ENCODE measurements around the gene SPTLC1.
"Not testable (repeated sequence)": the region's sequence is repeated elsewhere in the genome, so short reads cannot be mapped to it uniquely, and the experiment has no call there.

SPTLC1 gene

DNA sequence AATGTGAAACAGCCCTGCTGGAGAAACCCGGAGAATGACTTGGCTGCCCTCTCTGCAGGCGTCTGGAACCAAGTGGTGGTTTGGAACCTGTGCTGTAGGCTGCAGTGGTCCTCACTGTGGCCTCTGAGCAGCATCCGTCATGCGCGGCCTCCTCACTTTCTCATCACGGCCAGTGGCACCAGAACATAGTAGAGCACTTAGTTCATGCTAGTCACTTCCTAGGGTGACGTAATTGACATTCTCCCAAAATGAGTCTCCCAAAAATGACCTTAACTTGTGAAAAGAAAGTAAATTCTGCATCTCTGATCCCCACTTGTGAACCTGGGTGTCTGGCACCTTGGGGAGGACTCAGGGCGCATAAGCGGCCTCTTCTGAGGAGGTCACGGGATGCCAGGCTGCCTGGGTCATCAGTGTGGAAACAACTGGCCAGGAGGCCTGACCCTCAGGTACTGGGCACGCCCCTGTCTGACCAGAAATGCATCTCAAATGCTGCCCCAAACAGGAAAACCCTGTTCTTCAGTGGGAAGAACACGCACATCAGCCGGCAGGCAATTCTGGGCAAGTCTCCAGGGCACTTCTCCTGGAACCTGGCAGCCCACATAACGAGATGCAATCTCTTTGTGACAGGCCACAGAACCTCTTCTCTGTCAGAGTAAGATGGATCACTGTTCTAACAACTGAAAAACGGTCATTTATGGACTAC, 36.6 kb upstream of the SPTLC1 start:
- WGBS (ENCODE audit: insufficient coverage, insufficient read length) = no CpG with 5 or more reads among the region's 15 CpGs
- no peak overlapping the region for H3K27ac ChIP-seq (ENCODE audit: low read length)
- H3K36me3 ChIP-seq (ENCODE audit: control insufficient read depth, insufficient read depth, low read length) = no peaks in the 10 kb centered on the region
- no peak for DNase-seq (ENCODE audit: low read depth, low spot score)
- no peaks in the 10 kb centered on the region for H3K9me3 ChIP-seq (ENCODE audit: control insufficient read depth, insufficient read depth, low read length)
- no peaks in the 10 kb centered on the region for H3K27me3 ChIP-seq (ENCODE audit: control insufficient read depth, insufficient read depth, low read length)
- H3K4me1 ChIP-seq (ENCODE audit: control insufficient read depth, insufficient read depth, low read length) = 0 out of 2 replicates have a peak, but pooled peaks cover 2% of the 10 kb centered on the region
- no peak overlapping the region for H3K4me3 ChIP-seq (ENCODE audit: low read length)

DNA sequence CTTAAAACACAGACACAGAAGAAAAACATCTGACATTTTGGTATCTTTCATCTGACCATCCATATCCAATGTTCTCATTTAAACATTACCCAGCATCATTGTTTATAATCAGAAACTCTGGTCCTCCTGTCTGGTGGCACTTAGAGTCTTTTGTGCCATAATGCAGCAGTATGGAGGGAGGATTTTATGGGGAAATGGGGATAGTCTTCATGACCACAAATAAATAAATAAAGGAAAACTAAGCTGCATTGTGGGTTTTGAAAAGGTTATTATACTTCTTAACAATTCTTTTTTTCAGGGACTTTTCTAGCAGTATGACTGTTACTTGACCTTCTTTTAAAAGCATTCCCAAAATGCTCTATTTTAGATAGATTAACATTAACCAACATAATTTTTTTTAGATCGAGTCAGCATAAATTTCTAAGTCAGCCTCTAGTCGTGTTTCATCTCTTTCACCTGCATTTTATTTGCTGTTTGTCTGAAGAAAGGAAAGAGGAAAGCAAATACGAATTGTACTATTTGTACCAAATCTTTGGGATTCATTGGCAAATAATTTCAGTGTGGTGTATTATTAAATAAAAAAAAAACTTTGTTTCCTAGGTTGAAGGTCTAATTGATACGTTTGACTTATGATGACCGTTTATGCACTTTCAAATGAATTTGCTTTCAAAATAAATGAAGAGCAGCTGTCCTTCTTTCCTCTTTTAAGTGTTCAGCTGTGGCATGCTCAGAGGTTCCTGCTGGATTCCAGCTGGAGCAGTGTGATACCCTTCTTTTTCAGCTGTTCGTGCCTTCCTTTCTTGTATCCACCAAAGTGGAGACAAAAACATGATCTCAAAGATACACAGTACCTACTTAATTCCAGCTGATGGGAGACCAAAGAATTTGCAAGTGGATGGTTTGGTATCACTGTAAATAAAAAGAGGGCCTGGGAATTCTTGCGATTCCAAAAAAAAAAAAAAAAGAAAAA, 35.6 kb upstream of the SPTLC1 start:
- DNase-seq (ENCODE audit: low read depth, low spot score) = not testable (repeated sequence)

DNA sequence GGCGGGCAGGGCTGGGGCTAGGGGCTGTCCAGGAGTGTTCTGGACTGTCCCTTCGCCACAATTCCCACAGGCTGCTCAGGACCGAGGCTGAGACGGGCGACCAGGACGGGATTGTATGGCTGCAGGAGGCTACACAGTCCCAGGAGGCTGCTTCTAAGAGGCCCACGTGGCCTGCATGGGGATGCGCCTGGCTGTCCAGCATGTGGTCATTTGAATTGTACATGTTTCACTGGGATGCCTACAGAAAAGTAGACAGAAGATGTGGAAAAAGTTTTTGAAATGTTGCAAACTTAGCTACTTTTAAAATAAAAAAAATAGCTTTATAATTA, 32.6 kb upstream of the SPTLC1 start:
- WGBS (ENCODE audit: insufficient coverage, insufficient read length) = no CpG with 5 or more reads among the region's 8 CpGs
- Histone ChIP-seq H3K27ac (ENCODE audit: low read length) (no peak overlapping the region), H3K36me3 (ENCODE audit: control insufficient read depth, insufficient read depth, low read length) (no peaks in the 10 kb centered on the region), H3K9me3 (ENCODE audit: control insufficient read depth, insufficient read depth, low read length) (no peaks in the 10 kb centered on the region), H3K27me3 (ENCODE audit: control insufficient read depth, insufficient read depth, low read length) (no peaks in the 10 kb centered on the region), H3K4me3 (ENCODE audit: low read length) (no peak overlapping the region), H3K4me1 (ENCODE audit: control insufficient read depth, insufficient read depth, low read length) (0 out of 2 replicates have a peak, but pooled peaks cover 2% of the 10 kb centered on the region)
- DNase-seq (ENCODE audit: low read depth, low spot score) = no peak

More for the DNA sequence above, 35.6 kb upstream of the SPTLC1 start:
- no CpG with 5 or more reads among the region's 7 CpGs for WGBS (ENCODE audit: insufficient coverage, insufficient read length)
- not testable (repeated sequence) for H3K4me3 ChIP-seq (ENCODE audit: low read length); H3K36me3 ChIP-seq (ENCODE audit: control insufficient read depth, insufficient read depth, low read length); H3K27me3 ChIP-seq (ENCODE audit: control insufficient read depth, insufficient read depth, low read length); H3K27ac ChIP-seq (ENCODE audit: low read length); H3K4me1 ChIP-seq (ENCODE audit: control insufficient read depth, insufficient read depth, low read length); H3K9me3 ChIP-seq (ENCODE audit: control insufficient read depth, insufficient read depth, low read length)

DNA sequence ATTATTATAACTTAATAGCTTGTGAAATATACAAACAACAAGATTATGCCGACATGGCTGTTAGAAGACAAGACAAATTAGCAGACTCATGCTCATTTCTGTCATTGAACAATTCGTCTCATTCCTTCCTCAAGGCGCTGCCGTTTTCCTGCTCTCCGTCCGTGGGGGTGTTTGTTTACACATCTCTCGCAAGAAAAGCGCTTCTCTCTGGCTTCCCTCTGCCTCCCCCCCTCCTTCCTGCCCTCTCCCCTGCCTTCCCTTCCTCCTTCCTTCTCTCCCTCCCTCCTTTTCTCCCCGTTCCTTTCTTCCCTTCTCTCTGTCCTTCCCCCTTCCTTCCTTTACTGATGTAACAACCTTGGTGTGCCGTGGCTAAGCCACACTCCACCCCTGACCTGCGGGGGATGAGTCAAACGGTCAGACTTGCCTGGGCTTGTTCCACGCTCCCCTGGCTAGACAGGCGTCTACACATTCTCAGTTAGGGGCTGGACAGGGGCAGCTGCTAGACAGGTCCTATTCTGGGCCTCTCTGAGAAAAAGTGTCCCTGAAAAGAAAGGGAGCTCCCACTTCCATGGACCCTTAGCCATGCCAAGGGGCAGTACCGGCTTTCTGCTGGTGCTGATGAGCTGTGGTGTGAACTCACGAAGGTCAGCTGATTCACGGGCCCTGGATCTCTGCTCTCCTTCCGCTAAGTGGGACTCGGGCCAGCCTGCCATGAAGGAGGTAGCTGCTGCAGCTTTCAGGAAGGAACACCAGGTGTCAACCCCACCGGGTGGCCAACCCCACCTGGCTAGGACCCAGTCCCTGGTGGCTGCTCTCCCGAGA, 32.0 kb upstream of the SPTLC1 start:
- Histone ChIP-seq H3K27ac (ENCODE audit: low read length) (no peak overlapping the region), H3K36me3 (ENCODE audit: control insufficient read depth, insufficient read depth, low read length) (no peaks in the 10 kb centered on the region), H3K4me1 (ENCODE audit: control insufficient read depth, insufficient read depth, low read length) (0 out of 2 replicates have a peak, but pooled peaks cover 2% of the 10 kb centered on the region), H3K9me3 (ENCODE audit: control insufficient read depth, insufficient read depth, low read length) (no peaks in the 10 kb centered on the region), H3K27me3 (ENCODE audit: control insufficient read depth, insufficient read depth, low read length) (no peaks in the 10 kb centered on the region), H3K4me3 (ENCODE audit: low read length) (no peak overlapping the region)
- no peak for DNase-seq (ENCODE audit: low read depth, low spot score)
- WGBS (ENCODE audit: insufficient coverage, insufficient read length) = no CpG with 5 or more reads among the region's 21 CpGs

DNA sequence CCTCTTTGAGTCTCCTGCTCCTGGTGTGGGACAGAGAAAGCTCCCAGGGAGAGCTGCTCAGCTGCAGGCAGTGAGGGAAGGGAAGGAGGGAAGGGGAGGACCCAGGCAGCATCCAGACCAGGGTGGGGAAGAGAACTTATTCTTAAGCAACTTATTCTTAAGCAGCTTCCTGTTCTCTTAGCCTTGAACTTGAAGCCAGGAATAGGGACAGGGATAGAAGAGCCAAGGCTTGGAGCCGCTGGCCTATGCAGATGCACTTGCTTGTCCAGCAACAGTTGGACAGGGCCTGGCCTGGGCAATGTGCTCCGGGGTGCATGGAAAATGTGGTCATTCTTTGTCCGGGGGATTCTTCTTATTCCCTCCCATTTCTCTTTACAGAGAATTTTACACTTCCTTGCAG, 31.4 kb upstream of the SPTLC1 start:
- no peak overlapping the region for H3K27ac ChIP-seq (ENCODE audit: low read length)
- H3K4me1 ChIP-seq (ENCODE audit: control insufficient read depth, insufficient read depth, low read length) = 0 out of 2 replicates have a peak, but pooled peaks cover 2% of the 10 kb centered on the region
- no peak for DNase-seq (ENCODE audit: low read depth, low spot score)
- H3K27me3 ChIP-seq (ENCODE audit: control insufficient read depth, insufficient read depth, low read length) = no peaks in the 10 kb centered on the region; the same call in 1 of the 2 replicates
- no peak overlapping the region for H3K4me3 ChIP-seq (ENCODE audit: low read length)
- no peaks in the 10 kb centered on the region for H3K9me3 ChIP-seq (ENCODE audit: control insufficient read depth, insufficient read depth, low read length)
- WGBS (ENCODE audit: insufficient coverage, insufficient read length) = no CpG with 5 or more reads among the region's 3 CpGs
- no peaks in the 10 kb centered on the region for H3K36me3 ChIP-seq (ENCODE audit: control insufficient read depth, insufficient read depth, low read length)

DNA sequence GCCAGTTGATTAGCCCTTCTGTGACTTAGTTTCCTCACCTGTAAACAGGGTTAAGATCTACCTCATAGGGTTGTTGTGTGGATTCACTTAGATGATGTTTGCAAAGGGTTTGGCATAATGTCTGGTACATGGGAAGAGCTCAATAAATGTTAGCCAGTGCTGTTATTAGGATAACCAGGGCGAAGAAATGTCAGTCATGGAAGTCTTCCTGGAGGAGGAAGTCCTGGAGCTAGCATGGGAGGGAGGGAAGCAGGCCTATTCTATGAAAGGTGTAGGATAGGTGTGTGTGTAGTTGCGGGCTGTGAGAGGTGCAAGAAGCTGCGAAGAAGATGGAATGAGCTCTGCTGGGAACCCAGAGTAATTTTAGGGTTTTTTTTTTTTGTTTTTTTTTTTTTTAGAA, 30.6 kb upstream of the SPTLC1 start:
- no CpG with 5 or more reads among the region's 3 CpGs for WGBS (ENCODE audit: insufficient coverage, insufficient read length)
- H3K36me3 ChIP-seq (ENCODE audit: control insufficient read depth, insufficient read depth, low read length); H3K27me3 ChIP-seq (ENCODE audit: control insufficient read depth, insufficient read depth, low read length); H3K9me3 ChIP-seq (ENCODE audit: control insufficient read depth, insufficient read depth, low read length); H3K4me3 ChIP-seq (ENCODE audit: low read length); H3K4me1 ChIP-seq (ENCODE audit: control insufficient read depth, insufficient read depth, low read length); H3K27ac ChIP-seq (ENCODE audit: low read length); DNase-seq (ENCODE audit: low read depth, low spot score): not testable (repeated sequence)

DNA sequence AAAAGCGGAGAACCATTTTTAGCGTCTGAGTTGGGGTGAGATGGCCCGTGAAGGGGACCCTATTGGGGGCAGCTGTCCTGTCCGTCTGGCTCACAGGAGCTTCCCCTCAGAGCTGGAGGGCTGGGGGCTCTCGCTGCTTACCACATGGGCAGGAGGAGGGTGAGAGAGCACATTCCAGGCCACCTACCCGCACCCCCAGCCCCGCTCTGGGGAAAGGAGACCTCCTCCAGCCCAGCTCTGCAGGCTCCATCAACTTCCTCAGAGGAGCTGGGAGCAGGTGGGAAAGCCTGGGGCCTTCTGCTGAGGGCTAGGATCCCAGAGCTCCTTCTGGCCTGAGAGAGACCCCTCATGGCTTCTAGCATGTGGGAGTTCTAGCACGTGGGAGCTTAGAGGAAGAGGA, 27.1 kb upstream of the SPTLC1 start:
- H3K27ac ChIP-seq (ENCODE audit: low read length) = no peak overlapping the region
- H3K4me3 ChIP-seq (ENCODE audit: low read length) = no peak overlapping the region
- DNase-seq (ENCODE audit: low read depth, low spot score) = no peak
- H3K9me3 ChIP-seq (ENCODE audit: control insufficient read depth, insufficient read depth, low read length) = no peaks in the 10 kb centered on the region
- H3K27me3 ChIP-seq (ENCODE audit: control insufficient read depth, insufficient read depth, low read length) = no peaks in the 10 kb centered on the region; the same call in 1 of the 2 replicates
- no peaks in the 10 kb centered on the region for H3K36me3 ChIP-seq (ENCODE audit: control insufficient read depth, insufficient read depth, low read length)
- WGBS (ENCODE audit: insufficient coverage, insufficient read length) = no CpG with 5 or more reads among the region's 8 CpGs
- H3K4me1 ChIP-seq (ENCODE audit: control insufficient read depth, insufficient read depth, low read length) = 0 out of 2 replicates have a peak, but pooled peaks cover 1% of the 10 kb centered on the region

DNA sequence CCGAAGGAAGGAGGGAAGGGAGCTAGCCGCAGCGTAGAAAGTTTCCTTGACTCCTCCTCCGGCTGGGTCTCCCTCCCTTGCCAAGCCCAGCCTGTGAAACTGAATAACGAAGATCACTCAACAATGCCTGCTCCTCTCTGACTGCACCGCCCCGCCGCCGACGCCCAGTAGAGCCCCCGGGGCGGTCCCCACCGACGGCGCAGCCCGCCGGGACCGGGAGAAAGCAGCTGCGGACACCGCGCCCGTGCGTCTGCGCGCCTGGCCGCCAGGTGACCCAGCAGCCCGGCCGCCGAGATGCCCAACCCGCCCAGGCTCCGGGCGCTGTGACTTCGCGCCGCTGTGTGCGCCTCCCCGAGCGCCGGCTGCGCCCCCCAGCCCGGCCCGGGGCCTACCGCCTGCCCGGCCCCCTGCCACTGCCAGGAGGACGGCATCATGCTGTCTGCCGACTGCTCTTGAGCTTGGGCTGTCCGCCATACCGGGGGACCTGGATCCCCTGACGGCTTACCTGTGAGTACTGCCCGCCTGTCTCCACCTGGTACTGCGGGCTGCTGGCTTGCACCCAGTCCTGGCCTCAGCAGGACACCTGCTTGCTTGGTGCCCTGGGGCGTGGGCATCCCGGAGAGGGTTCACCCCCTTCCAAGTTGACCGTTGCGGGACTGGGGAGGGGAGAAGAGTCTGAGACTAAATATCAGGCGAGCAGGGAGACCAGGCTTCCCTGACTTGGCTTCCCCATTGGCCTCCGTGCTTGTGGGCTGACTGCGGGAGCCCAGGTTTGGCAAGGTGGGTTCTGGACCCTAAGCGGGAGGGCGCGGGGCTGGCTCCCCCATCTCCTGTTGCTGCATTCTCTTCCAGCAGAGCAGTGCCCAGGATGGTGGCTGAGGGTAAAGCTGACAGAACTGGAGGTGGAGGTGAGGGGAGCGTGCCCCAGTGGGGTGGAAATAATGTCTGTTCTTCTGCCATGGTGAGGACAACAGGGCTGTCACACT, 26.2 kb upstream of the SPTLC1 start:
- WGBS (ENCODE audit: insufficient coverage, insufficient read length) = no CpG with 5 or more reads among the region's 62 CpGs
- Histone ChIP-seq H3K27me3 (ENCODE audit: control insufficient read depth, insufficient read depth, low read length) (no peaks in the 10 kb centered on the region; the same call in 1 of the 2 replicates), H3K9me3 (ENCODE audit: control insufficient read depth, insufficient read depth, low read length) (no peaks in the 10 kb centered on the region), H3K36me3 (ENCODE audit: control insufficient read depth, insufficient read depth, low read length) (no peaks in the 10 kb centered on the region), H3K4me3 (ENCODE audit: low read length) (peak overlapping the region; percentile 36; the same call in 1 of the 2 replicates), H3K4me1 (ENCODE audit: control insufficient read depth, insufficient read depth, low read length) (no peaks in the 10 kb centered on the region), H3K27ac (ENCODE audit: low read length) (no peak overlapping the region)
- DNase-seq (ENCODE audit: low read depth, low spot score) = no peak

DNA sequence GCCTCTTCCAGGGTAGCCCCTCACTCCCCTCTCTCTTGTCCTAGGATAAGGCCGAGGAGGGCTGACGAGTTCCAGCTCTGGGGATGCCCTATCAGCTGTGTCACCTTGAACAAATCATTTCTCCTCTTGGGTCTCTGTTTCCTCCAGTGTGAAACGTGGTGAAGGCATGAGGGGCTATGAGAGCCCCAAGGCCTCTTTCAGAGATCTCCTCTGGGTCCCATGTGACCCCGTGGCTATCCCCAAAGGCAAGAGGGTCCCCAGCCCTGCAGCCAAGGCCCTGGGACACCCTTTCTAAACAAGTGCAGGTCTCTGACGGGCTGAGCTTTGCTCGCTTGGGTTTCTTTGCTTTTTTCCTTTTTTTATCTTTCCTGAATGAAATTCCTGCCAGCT, 25.5 kb upstream of the SPTLC1 start:
- H3K36me3 ChIP-seq (ENCODE audit: control insufficient read depth, insufficient read depth, low read length) = no peaks in the 10 kb centered on the region
- no CpG with 5 or more reads among the region's 6 CpGs for WGBS (ENCODE audit: insufficient coverage, insufficient read length)
- no peak for DNase-seq (ENCODE audit: low read depth, low spot score)
- no peak overlapping the region; the same call in 1 of the 2 replicates for H3K4me3 ChIP-seq (ENCODE audit: low read length)
- H3K9me3 ChIP-seq (ENCODE audit: control insufficient read depth, insufficient read depth, low read length) = no peaks in the 10 kb centered on the region
- no peaks in the 10 kb centered on the region; the same call in 1 of the 2 replicates for H3K27me3 ChIP-seq (ENCODE audit: control insufficient read depth, insufficient read depth, low read length)
- no peak overlapping the region for H3K27ac ChIP-seq (ENCODE audit: low read length)
- no peaks in the 10 kb centered on the region for H3K4me1 ChIP-seq (ENCODE audit: control insufficient read depth, insufficient read depth, low read length)

Data from iPS DF 6.9 (cell line).